ENCODE data around the gene ATP6V0B.

- TF ChIP-seq TRIM22 (IDR thresholded peaks at IDR 0.05), result no peak
- no peak for TF ChIP-seq KLF9 (CRISPR knock-in tag; IDR thresholded peaks at IDR 0.05; ENCODE audit: low read depth)
- no peak for TF ChIP-seq ATF7 (IDR thresholded peaks at IDR 0.05)
- no peak for TF ChIP-seq ATF7 (CRISPR knock-in tag; IDR thresholded peaks at IDR 0.05)
- no peak for TF ChIP-seq MAFK (conservative IDR thresholded peaks at IDR 0.05 in 1 of 2, IDR thresholded peaks at IDR 0.05 in 1 of 2; ENCODE audit: low read length in 2 of 2)
- no peak for TF ChIP-seq ZNF883 (CRISPR knock-in tag; IDR thresholded peaks at IDR 0.05; ENCODE audit: not compliant biosample characterization)
Measured at GRCh38 chr1:43962324-43962723, 12.4 kb upstream of the ATP6V0B start.

Measured in HepG2 (cell line).